Measurements from ENCODE around the gene CRMP1. TPM values are rescaled to one million over a fixed set of nuclear protein-coding genes. Genes with fewer than 3 reads are reported as not detected.

CRMP1 gene
- total and polyA plus RNA-seq, 2 experiments from 2014 or later = 1.3 TPM; not detected in 1

DNA sequence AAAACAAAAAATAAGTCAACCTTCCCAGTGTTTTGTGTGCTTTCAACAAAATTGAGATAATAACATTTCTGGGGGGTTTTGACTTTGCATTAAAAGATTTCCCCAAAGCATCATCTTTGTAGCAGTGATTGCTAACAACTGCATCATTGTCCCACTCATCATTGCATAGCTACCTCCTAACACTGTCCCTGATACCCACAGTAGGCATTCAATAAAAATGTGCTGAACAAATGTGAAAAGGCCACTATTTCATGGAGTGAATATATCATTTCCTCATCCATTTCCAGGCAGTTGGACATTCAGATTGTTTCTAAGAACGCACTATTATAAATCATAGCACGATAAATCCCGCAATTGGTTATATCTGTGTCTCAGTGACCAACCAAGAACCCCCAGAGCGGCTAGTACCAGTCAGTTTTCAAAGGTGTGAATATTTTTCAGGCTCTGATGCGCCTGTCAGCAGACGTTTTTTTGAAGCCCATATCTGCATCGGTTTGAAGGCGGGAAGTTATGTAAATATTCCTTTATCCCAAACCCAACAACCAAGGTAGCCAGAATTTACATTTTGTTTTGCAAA lies 36.0 kb upstream of the CRMP1 start:
- Histone ChIP-seq H3K79me2 (ENCODE audit: insufficient read depth) (no peaks in the 10 kb centered on the region), H3K9me2 (ENCODE audit: insufficient read depth) (no peaks in the 10 kb centered on the region), H3K27ac (no peak overlapping the region), H3K36me3 (ENCODE audit: low read depth) (no peaks in the 10 kb centered on the region), H3K4me1 (ENCODE audit: insufficient read depth) (no peaks in the 10 kb centered on the region), H3K4me3 (no peak overlapping the region), H3K4me2 (ENCODE audit: unreplicated experiment) (no peak overlapping the region), H4K20me1 (ENCODE audit: insufficient read depth) (no peaks in the 10 kb centered on the region), H3K27me3 (replicated peaks; ENCODE audit: insufficient read depth) (peaks cover 27% of the 10 kb centered on the region), H3F3A (ENCODE audit: insufficient read depth) (no peaks in the 10 kb centered on the region), H2AFZ (no peak overlapping the region), H3K9ac (no peak overlapping the region), H3K9me3 (ENCODE audit: low read depth) (no peaks in the 10 kb centered on the region)
- WGBS, 2 experiments (ENCODE audit: low coverage in 1 of 2, low lambda C conversion rate in 2 of 2, missing lambda C conversion rate in 2 of 2) = 30 to 31% methylated on average over 8 of the region's 8 CpGs
- TF ChIP-seq EZH2phosphoT487 (IDR thresholded peaks at IDR 0.05; ENCODE audit: insufficient read depth, low read depth) = no peak
- no peak for DNase-seq
- in situ Hi-C loops (cut with MboI) = no loop called here

DNA sequence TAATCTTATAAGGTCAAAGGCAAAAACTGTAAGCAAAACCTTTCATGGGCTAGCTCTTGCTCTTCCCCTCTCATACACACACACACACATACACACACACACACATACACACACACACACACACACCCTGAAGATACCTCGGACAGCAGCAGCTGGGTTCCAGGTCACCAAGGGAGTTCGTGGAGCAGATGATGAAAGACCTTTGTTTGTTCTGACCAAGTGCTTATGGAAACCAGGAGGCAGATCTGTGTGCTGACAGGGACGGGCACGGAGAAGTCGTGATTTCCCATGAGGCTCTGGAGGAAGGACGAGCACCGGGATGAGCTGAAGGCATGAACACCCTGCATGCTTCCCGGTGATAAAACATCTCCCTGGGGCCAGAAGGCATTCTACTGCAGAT lies 35.4 kb upstream of the CRMP1 start:
- Histone ChIP-seq H3K36me3 (ENCODE audit: low read depth) (no peaks in the 10 kb centered on the region), H3K27ac (no peak overlapping the region), H3K9me3 (ENCODE audit: low read depth) (no peaks in the 10 kb centered on the region), H3K79me2 (ENCODE audit: insufficient read depth) (no peaks in the 10 kb centered on the region), H3K4me2 (ENCODE audit: unreplicated experiment) (no peak overlapping the region), H4K20me1 (ENCODE audit: insufficient read depth) (no peaks in the 10 kb centered on the region), H3K4me1 (ENCODE audit: insufficient read depth) (no peaks in the 10 kb centered on the region), H3F3A (ENCODE audit: insufficient read depth) (no peaks in the 10 kb centered on the region), H3K9me2 (ENCODE audit: insufficient read depth) (no peaks in the 10 kb centered on the region), H3K4me3 (no peak overlapping the region), H3K27me3 (replicated peaks; ENCODE audit: insufficient read depth) (peaks cover 27% of the 10 kb centered on the region), H2AFZ (no peak overlapping the region), H3K9ac (no peak overlapping the region)
- in situ Hi-C loops (cut with MboI) = no loop called here
- no peak for DNase-seq
- 2 to 3% methylated on average over 8 of the region's 8 CpGs for WGBS, 2 experiments (ENCODE audit: low coverage in 1 of 2, low lambda C conversion rate in 2 of 2, missing lambda C conversion rate in 2 of 2)
- TF ChIP-seq EZH2 (IDR thresholded peaks at IDR 0.05; ENCODE audit: insufficient read depth, poor library complexity, severe bottlenecking) (no peak), EZH2phosphoT487 (IDR thresholded peaks at IDR 0.05; ENCODE audit: insufficient read depth, low read depth) (no peak)

DNA sequence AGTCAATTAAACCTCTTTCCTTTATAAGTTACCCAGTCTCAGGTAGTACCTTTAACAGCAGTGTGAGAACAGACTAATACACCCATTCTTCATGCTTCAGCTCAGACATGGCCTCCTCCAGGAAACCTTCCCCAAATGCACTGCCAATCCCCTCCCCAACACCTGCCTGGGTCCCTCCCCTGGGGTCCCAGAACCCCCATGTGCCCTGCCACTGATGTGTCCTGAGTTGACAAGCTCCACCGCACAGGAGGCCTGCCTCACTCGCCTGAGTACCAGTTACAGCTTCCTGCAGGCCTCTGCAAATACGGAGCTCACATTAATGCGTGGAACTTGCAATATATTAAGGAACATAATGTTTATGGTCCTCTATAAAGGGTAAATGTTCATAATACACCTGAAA lies 34.9 kb upstream of the CRMP1 start:
- H3K4me3 ChIP-seq = no peak overlapping the region
- H3K36me3 ChIP-seq (ENCODE audit: low read depth) = no peaks in the 10 kb centered on the region
- H4K20me1 ChIP-seq (ENCODE audit: insufficient read depth) = no peaks in the 10 kb centered on the region
- no peak for TF ChIP-seq EZH2 (IDR thresholded peaks at IDR 0.05; ENCODE audit: insufficient read depth, poor library complexity, severe bottlenecking)
- no peak for TF ChIP-seq EZH2phosphoT487 (IDR thresholded peaks at IDR 0.05; ENCODE audit: insufficient read depth, low read depth)
- no peaks in the 10 kb centered on the region for H3K9me2 ChIP-seq (ENCODE audit: insufficient read depth)
- no peaks in the 10 kb centered on the region for H3K4me1 ChIP-seq (ENCODE audit: insufficient read depth)
- no peaks in the 10 kb centered on the region for H3K9me3 ChIP-seq (ENCODE audit: low read depth)
- H3K4me2 ChIP-seq (ENCODE audit: unreplicated experiment) = no peak overlapping the region
- no peaks in the 10 kb centered on the region for H3K79me2 ChIP-seq (ENCODE audit: insufficient read depth)
- 51 to 56% methylated on average over 4 of the region's 4 CpGs for WGBS, 2 experiments (ENCODE audit: low coverage in 1 of 2, low lambda C conversion rate in 2 of 2, missing lambda C conversion rate in 2 of 2)
- H2AFZ ChIP-seq = no peak overlapping the region
- DNase-seq = no peak
- H3K27ac ChIP-seq = no peak overlapping the region
- no peaks in the 10 kb centered on the region for H3F3A ChIP-seq (ENCODE audit: insufficient read depth)
- H3K27me3 ChIP-seq (replicated peaks; ENCODE audit: insufficient read depth) = peaks cover 26% of the 10 kb centered on the region
- no peak overlapping the region for H3K9ac ChIP-seq
- in situ Hi-C loops (cut with MboI) = no loop called here

DNA sequence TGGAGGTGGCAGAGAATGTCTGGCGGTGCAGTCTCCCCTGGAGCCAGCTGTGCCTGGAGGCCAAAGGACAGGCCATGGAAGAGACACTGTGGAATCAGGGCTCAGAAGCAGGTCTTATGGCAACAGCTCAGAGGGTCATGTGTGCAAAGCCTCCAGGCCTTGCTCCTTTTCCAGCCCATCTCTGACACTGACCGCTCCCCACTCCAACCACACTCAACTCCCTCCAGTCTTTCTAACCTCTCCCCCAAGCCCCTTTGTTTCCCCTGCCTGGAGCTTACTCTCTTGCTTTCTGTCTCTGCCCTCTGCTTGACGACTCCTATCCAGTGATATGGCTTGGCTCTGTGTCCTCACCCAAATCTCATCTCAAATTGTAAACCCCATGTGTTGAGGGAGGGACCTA lies 34.2 kb upstream of the CRMP1 start:
- no peak overlapping the region for H3K4me2 ChIP-seq (ENCODE audit: unreplicated experiment)
- WGBS, 2 experiments (ENCODE audit: low coverage in 1 of 2, low lambda C conversion rate in 2 of 2, missing lambda C conversion rate in 2 of 2) = 27 to 32% methylated on average over 3 of the region's 3 CpGs
- in situ Hi-C loops (cut with MboI) = no loop called here

DNA sequence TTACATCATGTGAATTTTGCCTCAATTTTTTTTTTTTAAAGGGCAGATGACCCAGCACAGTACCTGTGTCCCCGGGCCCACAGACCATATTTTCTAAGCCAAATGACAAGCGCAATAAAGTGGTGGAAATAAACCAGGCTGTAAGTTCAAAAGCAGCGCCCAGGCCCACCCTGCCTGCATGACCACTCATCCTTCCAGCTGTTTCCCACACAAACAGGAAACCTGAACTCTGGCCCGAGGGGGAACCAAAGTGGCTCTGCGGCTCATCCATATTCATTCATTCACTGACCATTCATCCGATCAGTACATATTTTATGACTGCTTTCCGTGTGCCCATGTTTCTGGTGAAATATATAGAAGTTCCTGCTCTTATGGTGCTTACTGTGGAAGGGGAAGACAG lies 33.7 kb upstream of the CRMP1 start:
- Histone ChIP-seq H3K4me1 (ENCODE audit: insufficient read depth) (no peaks in the 10 kb centered on the region), H3K27me3 (replicated peaks; ENCODE audit: insufficient read depth) (peaks cover 17% of the 10 kb centered on the region), H3K4me3 (no peak overlapping the region), H3K4me2 (ENCODE audit: unreplicated experiment) (no peak overlapping the region), H3K9me3 (ENCODE audit: low read depth) (no peaks in the 10 kb centered on the region), H3K36me3 (ENCODE audit: low read depth) (no peaks in the 10 kb centered on the region), H3K27ac (no peak overlapping the region), H3F3A (ENCODE audit: insufficient read depth) (no peaks in the 10 kb centered on the region), H3K9ac (no peak overlapping the region), H3K79me2 (ENCODE audit: insufficient read depth) (no peaks in the 10 kb centered on the region), H3K9me2 (ENCODE audit: insufficient read depth) (no peaks in the 10 kb centered on the region), H4K20me1 (ENCODE audit: insufficient read depth) (no peaks in the 10 kb centered on the region), H2AFZ (no peak overlapping the region)
- TF ChIP-seq EZH2phosphoT487 (IDR thresholded peaks at IDR 0.05; ENCODE audit: insufficient read depth, low read depth) (no peak), EZH2 (IDR thresholded peaks at IDR 0.05; ENCODE audit: insufficient read depth, poor library complexity, severe bottlenecking) (no peak)
- in situ Hi-C loops (cut with MboI) = no loop called here
- no peak for DNase-seq
- 43 to 44% methylated on average over 7 of the region's 7 CpGs for WGBS, 2 experiments (ENCODE audit: low coverage in 1 of 2, low lambda C conversion rate in 2 of 2, missing lambda C conversion rate in 2 of 2)

More for the DNA sequence above, 34.2 kb upstream of the CRMP1 start:
- H2AFZ ChIP-seq = no peak overlapping the region
- H3K27me3 ChIP-seq (replicated peaks; ENCODE audit: insufficient read depth) = peaks cover 20% of the 10 kb centered on the region
- TF ChIP-seq EZH2 (IDR thresholded peaks at IDR 0.05; ENCODE audit: insufficient read depth, poor library complexity, severe bottlenecking) (no peak), EZH2phosphoT487 (IDR thresholded peaks at IDR 0.05; ENCODE audit: insufficient read depth, low read depth) (no peak)
- H3K79me2 ChIP-seq (ENCODE audit: insufficient read depth) = no peaks in the 10 kb centered on the region
- no peak overlapping the region for H3K27ac ChIP-seq
- no peaks in the 10 kb centered on the region for H3K9me2 ChIP-seq (ENCODE audit: insufficient read depth)
- H3F3A ChIP-seq (ENCODE audit: insufficient read depth) = no peaks in the 10 kb centered on the region
- no peaks in the 10 kb centered on the region for H3K4me1 ChIP-seq (ENCODE audit: insufficient read depth)
- DNase-seq = no peak
- H3K9ac ChIP-seq = no peak overlapping the region
- no peaks in the 10 kb centered on the region for H3K36me3 ChIP-seq (ENCODE audit: low read depth)
- H3K4me3 ChIP-seq = no peak overlapping the region
- no peaks in the 10 kb centered on the region for H4K20me1 ChIP-seq (ENCODE audit: insufficient read depth)
- H3K9me3 ChIP-seq (ENCODE audit: low read depth) = no peaks in the 10 kb centered on the region
